Dedifferentiated amniotic fluid mesenchymal stem cell (primary cell): Measurements from ENCODE around the gene SLCO4A1.
A peak's percentile ranks its signal among the peaks of the same experiment; 100 is the strongest.

Experiments used
- DNase-seq: peaks from one replicate; pipeline ENCODE4 v3.0.0-alpha.2; 2016; ENCODE audit errors: extremely low spot score

Gene SLCO4A1, protein sequence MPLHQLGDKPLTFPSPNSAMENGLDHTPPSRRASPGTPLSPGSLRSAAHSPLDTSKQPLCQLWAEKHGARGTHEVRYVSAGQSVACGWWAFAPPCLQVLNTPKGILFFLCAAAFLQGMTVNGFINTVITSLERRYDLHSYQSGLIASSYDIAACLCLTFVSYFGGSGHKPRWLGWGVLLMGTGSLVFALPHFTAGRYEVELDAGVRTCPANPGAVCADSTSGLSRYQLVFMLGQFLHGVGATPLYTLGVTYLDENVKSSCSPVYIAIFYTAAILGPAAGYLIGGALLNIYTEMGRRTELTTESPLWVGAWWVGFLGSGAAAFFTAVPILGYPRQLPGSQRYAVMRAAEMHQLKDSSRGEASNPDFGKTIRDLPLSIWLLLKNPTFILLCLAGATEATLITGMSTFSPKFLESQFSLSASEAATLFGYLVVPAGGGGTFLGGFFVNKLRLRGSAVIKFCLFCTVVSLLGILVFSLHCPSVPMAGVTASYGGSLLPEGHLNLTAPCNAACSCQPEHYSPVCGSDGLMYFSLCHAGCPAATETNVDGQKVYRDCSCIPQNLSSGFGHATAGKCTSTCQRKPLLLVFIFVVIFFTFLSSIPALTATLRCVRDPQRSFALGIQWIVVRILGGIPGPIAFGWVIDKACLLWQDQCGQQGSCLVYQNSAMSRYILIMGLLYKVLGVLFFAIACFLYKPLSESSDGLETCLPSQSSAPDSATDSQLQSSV

DNA sequence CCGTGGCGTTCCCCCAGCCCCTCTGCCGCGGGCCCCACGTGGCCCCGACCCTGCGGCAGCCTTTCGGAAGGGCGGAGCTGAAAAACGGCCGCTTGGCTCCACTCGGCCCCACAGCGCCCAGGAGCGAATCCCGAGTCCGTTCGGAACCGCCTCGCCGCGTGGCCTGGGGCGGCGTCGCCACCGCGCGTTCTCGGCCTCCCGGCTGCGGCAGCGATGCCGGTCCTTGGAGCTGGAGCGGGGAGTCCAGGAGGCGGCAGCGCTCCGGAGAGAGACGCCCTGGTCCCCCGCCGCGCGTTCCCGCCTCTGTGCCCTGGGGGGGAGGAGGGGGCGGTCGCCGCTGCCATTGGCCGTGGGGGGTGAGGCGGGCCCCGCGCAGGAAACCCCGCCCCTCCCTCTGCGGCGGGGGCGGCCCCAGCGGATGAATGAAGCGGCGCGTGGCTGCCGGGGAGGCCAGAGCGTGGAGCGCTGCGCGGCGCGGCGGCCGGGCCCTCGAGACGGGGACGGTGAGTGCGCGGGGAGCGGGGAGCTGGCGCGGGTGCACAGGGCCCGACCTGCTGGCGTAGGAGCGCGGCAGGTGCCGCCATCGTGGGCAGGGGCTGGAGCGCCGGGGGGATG lies at the start of gene SLCO4A1:
Gene SLCO4A1, plus strand, starts transcription at position 453 of the 615 bp plus-strand sequence. CDS start 13,952 bp downstream, outside the sequence.
- DNase-seq, result no peak

DNA sequence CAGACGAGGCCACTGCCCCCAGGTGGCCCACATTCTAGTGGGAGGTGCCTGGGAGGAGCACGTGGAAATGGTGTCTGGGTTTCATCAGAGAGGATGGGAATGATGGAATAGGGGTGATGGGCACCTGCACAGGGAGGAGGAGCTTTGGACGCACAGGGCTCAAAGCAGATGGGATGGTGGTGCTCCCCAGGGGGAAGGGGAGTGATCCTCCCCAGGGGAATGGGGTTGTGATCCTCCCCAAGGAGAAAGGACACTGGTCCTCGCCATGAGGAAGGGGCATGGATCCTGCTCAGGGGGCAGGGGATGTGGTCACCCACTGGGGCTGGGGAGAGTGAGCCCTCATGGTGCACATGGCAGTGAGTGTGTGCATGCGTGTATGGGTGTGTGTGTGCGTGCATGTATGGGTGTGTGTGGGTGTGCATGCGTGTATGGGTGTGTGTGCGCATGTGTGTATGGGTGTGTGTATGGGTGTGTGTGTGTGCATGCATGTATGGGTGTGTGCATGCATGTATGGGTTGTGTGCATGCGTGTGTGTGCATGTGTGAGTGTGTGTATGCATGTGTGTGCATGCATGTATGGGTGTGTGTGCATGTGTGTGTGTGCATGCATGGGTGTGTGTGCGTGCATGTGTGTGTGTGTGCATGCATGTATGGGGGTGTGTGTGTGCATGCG lies 49.7 kb upstream of the SLCO4A1 start:
- no peak for DNase-seq

DNA sequence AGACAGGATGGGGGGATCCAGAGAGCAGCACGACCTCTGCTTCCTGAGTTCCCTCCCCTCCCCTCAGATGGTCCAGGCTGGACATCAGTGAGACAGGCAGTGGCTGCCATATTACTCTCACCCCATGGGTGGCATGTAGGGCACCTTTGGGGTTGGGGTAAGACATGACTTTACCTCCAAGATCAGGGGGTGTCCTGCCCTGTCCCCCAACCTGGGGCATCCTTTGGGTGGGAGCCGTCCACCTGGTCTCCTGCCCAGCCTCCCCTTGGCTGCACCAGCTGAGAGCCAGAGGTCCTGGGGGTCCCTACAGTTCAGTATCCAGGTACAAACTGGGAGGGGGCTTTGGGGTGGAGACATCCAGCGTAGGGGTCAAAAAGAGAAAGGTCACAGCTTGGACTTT lies 48.7 kb upstream of the SLCO4A1 start:
- no peak for DNase-seq

DNA sequence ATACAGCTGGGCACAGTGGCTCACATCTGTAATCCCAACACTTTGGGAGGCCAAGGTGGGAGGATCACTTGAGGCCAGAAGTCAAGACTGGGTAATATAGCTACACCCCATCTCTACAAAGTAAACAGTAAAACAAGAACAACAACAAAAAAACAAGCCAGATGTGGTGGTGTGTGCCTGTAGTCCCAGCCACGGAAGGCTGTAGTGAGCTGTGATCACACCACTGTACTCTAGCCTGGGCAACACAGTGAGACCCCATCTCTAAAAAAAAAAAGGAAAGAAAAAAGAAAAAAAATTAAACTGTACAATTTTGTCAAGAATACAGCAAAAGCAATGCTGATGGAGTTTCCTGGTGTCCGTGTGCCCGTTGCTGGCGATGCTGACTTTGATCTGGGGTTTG lies 47.2 kb upstream of the SLCO4A1 start:
- no peak for DNase-seq

DNA sequence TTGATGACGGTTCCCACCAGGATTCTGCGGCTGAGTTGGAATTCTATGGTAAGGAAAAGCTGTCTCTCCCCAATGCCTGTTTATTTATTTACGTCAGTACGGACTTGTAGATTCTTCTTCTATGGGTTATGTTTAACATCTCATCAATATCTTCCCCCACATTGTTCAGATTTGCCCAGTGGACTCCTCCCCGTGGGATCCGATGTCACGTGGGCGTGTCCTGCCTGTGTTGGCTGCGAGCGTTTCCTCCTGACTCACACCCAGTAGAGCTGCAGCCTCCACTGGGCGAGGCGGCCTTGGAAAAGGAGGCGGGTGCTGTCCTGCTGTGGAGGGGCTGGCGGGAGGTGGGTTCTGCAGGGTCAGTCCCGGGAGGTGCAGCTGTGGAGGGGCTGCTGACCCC lies 46.8 kb upstream of the SLCO4A1 start:
- peak; percentile 31 for DNase-seq

DNA sequence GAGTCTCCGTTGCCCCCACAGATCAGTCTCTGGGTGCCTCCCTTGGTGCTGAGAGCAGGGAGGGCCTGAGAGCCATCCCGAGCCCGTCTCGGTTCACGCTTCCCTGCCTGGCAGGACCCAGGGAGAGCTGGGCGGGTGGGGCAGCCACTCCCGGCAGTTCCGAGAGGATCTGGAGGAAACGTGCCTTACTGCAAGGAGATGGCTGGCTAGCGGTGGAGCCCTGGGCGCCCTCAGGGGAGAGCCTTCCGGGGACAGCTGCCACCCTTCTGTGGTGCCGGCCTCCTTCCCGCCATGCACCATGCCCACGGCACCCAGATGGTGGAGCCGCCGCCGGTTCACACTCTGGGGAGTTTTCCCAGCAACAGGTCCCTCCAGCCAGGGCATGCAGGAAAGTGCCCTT lies 45.8 kb upstream of the SLCO4A1 start:
- no peak for DNase-seq

DNA sequence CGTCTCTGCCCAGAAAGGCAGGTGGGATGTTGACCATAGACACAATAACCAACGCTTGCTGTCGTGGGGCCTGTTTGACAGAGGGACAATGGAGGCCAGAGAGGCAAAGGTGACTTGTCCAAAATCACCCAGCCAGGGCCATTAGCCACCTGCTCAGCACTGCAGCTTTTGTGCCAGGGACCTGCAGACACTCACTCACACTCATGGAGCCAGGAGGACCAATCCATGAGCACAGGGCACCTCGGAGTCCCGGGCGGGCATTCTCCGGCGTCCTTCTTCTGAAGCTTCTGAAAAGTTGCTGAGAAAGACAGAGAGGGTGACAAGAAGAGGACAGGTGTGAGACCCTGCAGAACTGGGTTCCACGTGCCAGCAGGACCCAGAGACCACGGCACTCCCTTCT lies 45.4 kb upstream of the SLCO4A1 start:
- no peak for DNase-seq

DNA sequence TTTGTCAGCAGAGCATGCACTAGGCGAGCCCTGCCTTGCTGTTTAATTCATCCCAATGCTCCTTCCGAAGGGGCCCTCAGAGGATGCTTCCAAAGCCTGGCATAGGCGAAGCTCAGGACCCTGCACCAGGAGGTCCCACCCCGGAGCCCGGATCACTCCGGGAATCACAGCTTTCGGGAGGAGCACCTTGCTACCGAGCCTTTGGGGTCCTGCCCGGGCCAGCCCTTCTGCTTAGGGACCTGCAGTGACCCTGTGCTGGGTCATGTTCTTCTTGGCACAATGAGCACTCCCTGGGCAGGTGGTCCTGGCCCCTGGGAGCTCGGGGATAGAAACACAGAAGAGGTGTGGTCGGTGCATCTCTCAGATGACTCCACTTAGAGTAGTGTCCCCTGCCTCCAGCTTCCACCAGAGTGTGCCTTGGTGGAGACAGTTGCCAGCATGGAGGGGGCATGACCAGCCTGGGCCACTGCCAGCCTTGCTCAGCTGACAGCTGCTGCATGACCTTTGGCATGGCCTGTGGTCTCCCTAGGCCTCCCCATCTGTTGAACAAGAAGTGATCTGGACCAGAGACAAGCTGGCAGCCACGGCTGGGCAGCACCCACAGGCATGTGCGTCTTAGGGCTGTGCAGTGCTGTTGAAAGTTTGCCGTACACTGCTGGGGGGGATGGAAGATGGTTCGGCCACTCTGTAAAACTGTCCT lies 44.7 kb upstream of the SLCO4A1 start:
- no peak for DNase-seq

DNA sequence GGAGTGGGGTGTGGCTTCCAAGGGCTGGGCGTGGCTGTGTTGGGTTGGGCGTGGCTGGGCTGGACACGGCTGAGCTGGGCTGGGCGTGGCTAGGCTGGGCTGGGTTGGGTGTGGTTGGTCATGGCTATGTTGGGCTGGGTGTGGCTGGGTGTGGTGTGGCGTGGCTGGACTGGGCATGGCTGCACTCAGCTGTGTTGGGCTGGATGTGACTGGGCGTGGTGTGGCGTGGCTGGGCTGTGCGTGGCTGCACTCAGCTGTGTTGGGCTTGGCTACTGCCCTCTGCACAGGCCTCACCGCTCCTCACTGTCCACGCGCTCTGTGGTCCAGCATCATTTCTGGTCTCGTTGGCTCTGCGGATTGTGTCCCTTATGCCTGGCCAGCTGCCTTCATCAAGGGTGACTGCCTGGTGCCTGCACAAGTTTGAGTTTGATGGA lies 43.5 kb upstream of the SLCO4A1 start:
- DNase-seq, result no peak

DNA sequence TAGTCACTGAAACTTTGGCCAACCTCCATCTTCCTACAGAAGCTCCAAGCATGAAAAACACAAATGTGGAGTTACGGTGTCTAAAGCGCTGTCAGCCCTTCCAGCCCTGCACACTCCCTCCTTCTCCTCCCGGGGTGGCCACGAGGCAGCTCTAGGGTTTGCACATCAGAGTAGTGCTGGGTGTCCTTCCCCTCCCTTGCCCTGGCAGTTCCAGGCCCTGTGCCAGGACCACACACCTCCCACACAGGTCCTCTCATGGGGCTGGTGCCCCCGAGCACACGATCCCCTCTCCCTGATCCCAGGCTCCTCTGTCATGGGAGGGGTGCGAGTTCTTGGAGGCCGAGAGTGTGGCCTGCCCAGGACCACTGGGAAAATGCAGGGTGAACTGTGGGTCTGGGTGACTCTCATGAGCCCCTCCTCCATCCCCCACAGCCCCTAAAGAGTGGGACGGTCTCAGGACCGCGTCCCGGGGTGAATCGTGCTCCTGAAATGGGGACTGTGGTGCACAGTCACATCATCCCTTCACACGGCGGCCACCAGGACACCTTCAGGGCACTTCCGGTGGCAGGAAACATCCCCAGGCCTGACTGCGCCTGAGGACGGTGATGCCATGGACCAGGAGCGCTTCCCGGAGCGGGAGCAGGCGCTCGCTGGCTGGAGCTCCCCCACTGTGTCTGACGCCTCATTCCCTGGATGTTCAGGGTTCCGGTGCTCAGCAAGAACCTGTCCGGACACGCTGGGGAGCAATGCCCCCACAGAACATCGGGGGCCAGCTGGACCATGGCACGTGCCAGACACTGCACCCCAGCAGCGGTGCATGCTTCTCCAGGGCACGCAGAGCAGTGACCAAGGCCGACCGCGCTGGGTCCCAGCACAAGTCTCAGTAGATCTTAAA lies 42.8 kb upstream of the SLCO4A1 start:
- DNase-seq, result no peak

DNA sequence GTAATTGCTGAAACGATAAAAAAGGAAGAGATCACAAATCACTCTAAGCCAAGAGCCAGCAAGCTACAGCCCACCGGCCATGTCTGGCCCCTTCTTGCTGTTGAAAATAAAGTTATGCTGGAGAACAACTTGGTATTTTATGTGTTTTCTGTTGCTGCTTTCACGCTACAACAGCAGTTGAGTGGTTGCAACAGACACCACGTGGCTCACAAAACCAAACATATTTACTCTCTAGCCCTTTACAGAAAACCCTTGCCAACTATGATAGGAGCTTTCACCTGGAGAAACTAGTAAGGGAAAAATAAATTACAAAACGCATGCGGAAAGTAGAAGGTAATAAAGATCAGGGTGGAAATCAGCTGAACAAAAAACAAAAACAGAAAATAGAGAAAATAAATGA lies 41.1 kb upstream of the SLCO4A1 start:
- no peak for DNase-seq

DNA sequence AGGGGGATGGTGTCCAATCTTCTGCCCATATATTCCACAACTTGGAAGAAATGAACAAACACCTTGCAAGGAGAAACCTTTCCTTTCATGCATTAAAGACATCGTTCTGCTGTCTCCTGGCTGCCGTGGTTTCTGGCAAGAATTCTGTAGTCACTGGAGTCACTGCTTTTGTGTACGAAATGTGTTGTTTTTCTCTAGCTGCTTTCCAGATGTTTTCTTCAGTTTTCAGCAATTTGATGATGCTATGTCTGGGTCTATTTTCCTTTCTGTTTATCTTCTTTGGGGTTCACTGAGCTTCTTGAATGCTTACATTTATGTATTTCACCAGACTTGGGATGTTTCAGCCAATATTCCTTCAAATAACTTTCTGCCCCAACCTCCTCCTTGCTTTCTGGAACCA lies 40.6 kb upstream of the SLCO4A1 start:
- no peak for DNase-seq

DNA sequence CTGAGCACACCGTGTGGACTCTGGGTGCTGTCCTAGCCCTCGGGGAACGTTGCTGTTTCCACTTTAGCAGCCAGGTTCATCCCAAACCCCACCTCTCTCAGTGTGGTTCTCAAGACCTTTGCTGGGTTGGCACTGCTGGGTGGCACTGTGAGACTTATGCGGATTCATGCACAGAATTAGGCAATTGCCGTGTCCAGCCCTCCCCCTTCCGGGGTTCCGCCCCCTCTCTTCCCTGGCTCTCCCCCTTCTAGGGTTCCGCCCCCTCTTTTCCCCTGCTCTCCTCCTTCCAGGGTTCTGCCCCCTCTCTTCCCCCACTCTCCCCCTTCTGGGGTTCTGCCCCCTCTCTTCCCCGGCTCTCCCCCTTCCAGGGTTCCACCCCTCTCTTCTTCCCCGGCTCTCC lies 39.8 kb upstream of the SLCO4A1 start:
- no peak for DNase-seq

DNA sequence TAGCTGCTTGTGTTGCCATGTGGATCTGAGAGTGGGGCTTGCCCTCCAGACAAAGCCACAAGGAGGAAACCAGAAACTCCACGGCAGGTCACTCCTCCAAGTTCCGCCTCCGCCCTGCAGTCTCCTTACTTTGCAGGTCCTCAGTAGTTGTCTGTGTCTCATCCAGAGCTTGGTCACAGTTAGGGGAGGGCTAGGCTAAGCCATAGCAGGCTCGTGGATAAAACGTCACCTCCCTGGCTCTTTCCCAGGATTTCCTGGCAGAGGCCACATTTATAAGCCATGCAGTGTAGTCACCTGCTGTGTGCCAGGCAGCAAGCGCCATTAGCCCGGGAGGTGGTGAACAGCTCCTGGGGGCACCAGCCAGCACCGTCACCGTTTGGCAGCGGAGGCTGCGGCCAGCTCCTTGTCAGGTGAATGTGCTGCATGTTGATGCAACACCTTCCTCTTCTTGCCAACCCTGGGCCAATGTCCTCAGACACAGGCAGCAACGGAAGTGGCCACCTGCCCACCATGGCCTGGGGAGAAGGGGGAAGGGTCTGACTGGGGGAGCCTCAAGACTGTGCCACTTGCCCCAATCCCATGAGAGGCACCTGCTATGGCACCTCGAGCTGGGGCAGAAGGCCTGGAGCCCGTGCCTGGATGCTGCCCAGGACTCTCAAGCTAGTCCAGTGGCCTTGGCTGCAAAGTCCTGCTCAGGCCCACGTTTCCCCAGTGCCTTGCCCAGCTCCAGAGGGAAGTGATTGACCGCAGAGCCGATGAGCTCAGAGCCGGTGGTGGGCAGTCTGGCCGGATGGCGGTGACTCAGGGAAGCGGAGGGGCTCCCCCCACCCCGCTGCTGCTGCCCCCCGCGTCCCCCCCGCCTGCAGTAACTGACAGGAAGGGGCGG lies 39.0 kb upstream of the SLCO4A1 start:
- DNase-seq, result peak; percentile 39

DNA sequence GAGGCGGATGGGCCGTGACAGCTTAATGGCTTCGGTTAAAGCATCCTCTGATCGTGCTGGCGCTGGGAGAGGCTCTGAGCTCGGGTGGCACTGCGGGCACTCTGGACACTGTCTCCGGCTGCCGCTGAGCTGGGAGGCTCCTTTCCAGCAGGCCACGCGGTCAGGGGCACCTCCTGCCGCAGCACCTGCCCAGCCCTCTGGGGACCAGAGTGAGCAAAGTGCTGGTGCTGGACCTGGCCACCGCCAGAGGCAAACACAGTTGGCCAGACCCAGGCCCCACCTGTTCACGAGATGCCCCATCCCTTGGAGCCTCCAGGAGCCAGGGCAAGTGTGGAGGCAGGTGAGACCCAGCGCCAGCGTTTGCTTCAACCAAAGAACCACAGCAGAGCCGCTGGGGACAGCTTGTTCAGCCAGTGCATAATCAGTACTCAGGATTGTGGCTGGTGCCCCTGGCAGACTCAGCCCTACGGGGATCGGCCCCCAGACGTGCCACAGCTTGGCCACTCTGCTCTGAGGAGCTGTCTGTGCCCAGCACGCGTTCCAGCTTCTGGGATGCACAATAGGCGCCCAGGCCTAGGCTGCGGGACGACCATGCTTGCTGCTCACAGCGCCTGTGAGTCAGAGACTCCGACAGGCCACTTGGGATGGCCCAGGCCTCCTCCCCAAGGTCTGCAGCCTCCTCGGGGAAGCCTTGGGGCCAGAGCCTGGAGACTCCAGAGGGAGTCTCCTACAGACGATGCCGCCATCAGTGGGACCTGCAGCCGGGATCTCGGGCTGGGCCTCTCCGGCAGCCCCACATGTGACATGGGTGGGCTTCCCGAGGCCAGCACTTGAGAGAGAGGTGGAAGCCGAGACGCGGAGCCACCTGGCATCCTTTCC lies 38.2 kb upstream of the SLCO4A1 start:
- DNase-seq, result no peak

DNA sequence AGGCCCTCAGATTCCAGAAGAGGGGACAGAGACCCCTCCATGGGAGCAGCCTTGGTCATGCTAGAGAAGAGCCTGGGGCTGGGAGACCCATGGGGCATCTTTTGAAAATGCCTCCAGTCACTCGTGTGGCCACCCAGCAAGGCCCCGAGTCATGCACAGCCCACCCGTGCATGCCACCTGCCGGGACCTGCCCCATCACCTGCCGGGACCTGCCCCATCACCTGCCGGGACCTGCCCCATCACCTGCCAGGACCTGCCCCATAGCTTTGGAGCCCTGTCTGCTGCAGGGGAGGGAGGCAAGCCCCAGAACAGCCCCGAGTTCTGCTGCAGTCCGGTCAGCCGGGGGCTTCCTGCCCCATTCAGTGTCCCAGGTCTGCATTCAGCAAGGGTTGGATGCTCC lies 37.5 kb upstream of the SLCO4A1 start:
- no peak for DNase-seq

DNA sequence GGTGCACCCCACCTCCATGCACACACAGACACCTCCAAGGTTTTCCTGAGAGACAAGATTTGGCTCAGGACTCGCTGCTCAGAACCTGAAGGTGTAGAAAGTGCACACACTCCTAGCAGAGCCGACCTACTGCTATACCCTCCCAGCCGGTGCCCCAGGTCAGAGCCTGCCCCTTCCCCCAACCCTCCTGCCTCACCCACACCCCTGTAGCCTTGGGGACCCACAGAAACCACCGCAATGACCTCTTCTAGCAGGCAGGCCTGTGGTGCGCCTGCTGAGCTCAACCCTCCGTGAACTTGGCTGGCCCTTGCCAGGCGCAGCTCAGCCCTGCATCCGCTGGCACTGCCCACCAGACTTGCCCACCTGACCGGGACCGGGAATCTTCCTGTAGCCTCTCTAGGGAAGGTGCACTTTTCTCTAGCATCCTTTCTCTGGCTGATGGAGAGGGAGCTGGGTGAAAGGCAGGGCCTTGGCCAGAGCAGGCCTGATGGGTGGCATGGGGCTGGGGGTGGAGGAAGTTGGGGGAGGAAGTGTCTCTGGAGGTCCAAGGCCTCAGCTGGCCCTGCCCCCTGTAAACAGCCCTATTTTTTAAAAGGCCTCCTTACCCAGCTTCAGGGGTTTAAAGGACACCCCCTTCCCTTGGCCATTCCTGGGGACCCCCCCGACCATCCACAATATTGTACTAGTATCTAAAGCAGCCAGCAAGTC lies 36.9 kb upstream of the SLCO4A1 start:
- no peak for DNase-seq

DNA sequence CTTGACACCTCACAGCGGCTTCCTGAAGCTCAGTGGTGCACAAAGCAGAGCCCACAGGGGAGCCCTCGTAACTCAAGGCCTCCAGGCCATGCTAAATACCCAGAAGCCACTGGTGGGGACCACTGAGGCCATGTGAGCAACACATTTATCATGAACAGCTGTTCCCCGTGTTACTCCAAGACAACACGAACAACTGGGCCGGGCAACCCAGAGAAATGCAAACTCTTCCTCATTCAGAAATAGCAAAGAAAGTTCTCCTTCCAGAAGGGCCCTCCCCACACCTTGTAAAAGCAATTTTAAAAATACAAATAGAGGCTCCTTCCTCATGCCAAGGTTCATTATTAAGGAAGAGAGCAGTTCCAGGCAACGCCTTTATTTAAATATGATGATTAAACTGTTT lies 36.3 kb upstream of the SLCO4A1 start:
- DNase-seq, result no peak
